Esophagus (tissue), 2 donors: Measurements from ENCODE around the gene SPNS2. TPM values are rescaled to one million over a fixed set of nuclear protein-coding genes. Genes with fewer than 3 reads are reported as not detected.

ENCODE experiments used
- H3K27ac ChIP-seq, 2 donors: one replicate each; pipeline ENCODE4 v1.5.1; 2013; ENCODE audit warnings: low read depth in 2 of 2, mild to moderate bottlenecking in 2 of 2, inconsistent platforms in 1 of 2, low read length in 1 of 2, moderate library complexity in 1 of 2
- H3K27me3 ChIP-seq, 2 donors: one replicate each; pipeline ENCODE4 v1.6.1; 2013; ENCODE audit warnings: low read length in 2 of 2, control low read depth in 1 of 2, mild to moderate bottlenecking in 1 of 2; ENCODE audit not compliant: insufficient read depth in 2 of 2, control insufficient read depth in 1 of 2
- H3K36me3 ChIP-seq, 2 donors: one replicate each; pipeline ENCODE4 v1.6.1; 2013; ENCODE audit warnings: low read length in 1 of 2; ENCODE audit not compliant: control insufficient read depth in 2 of 2, insufficient read depth in 2 of 2
- H3K4me1 ChIP-seq, 2 donors: one replicate each; pipeline ENCODE4 v1.6.1; 2013; ENCODE audit warnings: low read length in 1 of 2; ENCODE audit not compliant: control insufficient read depth in 2 of 2, insufficient read depth in 2 of 2
- H3K4me3 ChIP-seq, 2 donors: one replicate each; pipeline ENCODE4 v1.5.1; 2013; ENCODE audit warnings: low read length in 2 of 2, mild to moderate bottlenecking in 2 of 2, low read depth in 1 of 2, moderate library complexity in 1 of 2
- H3K9me3 ChIP-seq, 2 donors: one replicate each; pipeline ENCODE4 v1.6.1; 2013; ENCODE audit warnings: mild to moderate bottlenecking in 2 of 2, low read depth in 1 of 2, low read length in 1 of 2, moderate library complexity in 1 of 2; ENCODE audit not compliant: control insufficient read depth in 2 of 2, insufficient read depth in 1 of 2
- WGBS, 2 donors: extraction: QIAGEN DNeasy Blood & Tissue Kit; methylation state at CpG; one replicate each; pipeline ENCODE4 v1.1.7; 2013; 5-methylcytosine and 5-hydroxymethylcytosine counted together
- polyA plus RNA-seq, 2 donors: library from polyadenylated mRNA; stranded (reverse); fragments of 200-250 nt; gene quantifications; one replicate each; pipeline ENCODE4 v1.2.3, GENCODE V29; 2013
- donor health status: healthy with polysubstance abuse.
- donor health status: Bipolar disorder and iron deficiency.

Gene SPNS2
- polyA plus RNA-seq, 2 donors = 95.3 to 238 TPM

GRCh38 chr17:4534515-4534914 lies 35.8 kb downstream of the SPNS2 start:
- Histone ChIP-seq H3K9me3 (peaks cover 0 to 4% of the 10 kb centered on the region in 2 donors), H3K4me3 (no peak overlapping the region), H3K36me3 (peaks cover 0 to 11% of the 10 kb centered on the region in 2 donors), H3K27ac (peak overlapping the region; percentile 2 to 55), H3K4me1 (peaks cover 3 to 32% of the 10 kb centered on the region in 2 donors), H3K27me3 (no peaks in the 10 kb centered on the region)
- 48 to 62% methylated on average over 16 to 17 of the region's 17 CpGs for WGBS, 2 donors

- Histone ChIP-seq H3K4me3 (no peak overlapping the region), H3K4me1 (peaks cover 3 to 30% of the 10 kb centered on the region in 2 donors), H3K9me3 (peaks cover 0 to 4% of the 10 kb centered on the region in 2 donors), H3K27me3 (no peaks in the 10 kb centered on the region), H3K36me3 (peaks cover 0 to 17% of the 10 kb centered on the region in 2 donors), H3K27ac (peak overlapping the region; percentile 2 to 55)
- WGBS, 2 donors = 55 to 67% methylated on average over 27 of the region's 27 CpGs
These were observed 36.4 kb downstream of the SPNS2 start for GRCh38 chr17:4534928-4535666.

- no peaks in the 10 kb centered on the region for H3K27me3 ChIP-seq
- H3K4me3 ChIP-seq = no peak overlapping the region
- WGBS, 2 donors = 59 to 66% methylated on average over 15 to 19 of the region's 19 CpGs
- H3K36me3 ChIP-seq = peaks cover 4 to 24% of the 10 kb centered on the region in 2 donors
- H3K9me3 ChIP-seq = peaks cover 0 to 4% of the 10 kb centered on the region in 2 donors
- peaks cover 3 to 30% of the 10 kb centered on the region in 2 donors for H3K4me1 ChIP-seq
- peak overlapping the region in 1 of 2 donors; percentile 3 for H3K27ac ChIP-seq
These were observed 37.1 kb downstream of the SPNS2 start for GRCh38 chr17:4535667-4536258.

- Histone ChIP-seq H3K4me3 (no peak overlapping the region), H3K36me3 (peaks cover 4 to 28% of the 10 kb centered on the region in 2 donors), H3K4me1 (peaks cover 3 to 30% of the 10 kb centered on the region in 2 donors), H3K27me3 (no peaks in the 10 kb centered on the region), H3K27ac (peak overlapping the region in 1 of 2 donors; percentile 39), H3K9me3 (peaks cover 0 to 4% of the 10 kb centered on the region in 2 donors)
- 47 to 53% methylated on average over 19 of the region's 19 CpGs for WGBS, 2 donors
These were observed 37.6 kb downstream of the SPNS2 start for GRCh38 chr17:4536259-4536741.

GRCh38 chr17:4536742-4537411 lies 38.2 kb downstream of the SPNS2 start:
- peak overlapping the region; percentile 32 to 53 for H3K27ac ChIP-seq
- peaks cover 4 to 33% of the 10 kb centered on the region in 2 donors for H3K36me3 ChIP-seq
- no peaks in the 10 kb centered on the region for H3K27me3 ChIP-seq
- peaks cover 0 to 4% of the 10 kb centered on the region in 2 donors for H3K9me3 ChIP-seq
- 33 to 44% methylated on average over 17 to 18 of the region's 18 CpGs for WGBS, 2 donors
- H3K4me1 ChIP-seq = peaks cover 3 to 30% of the 10 kb centered on the region in 2 donors
- H3K4me3 ChIP-seq = no peak overlapping the region

GRCh38 chr17:4537451-4538235 lies 39.0 kb downstream of the SPNS2 start:
- peaks cover 3 to 30% of the 10 kb centered on the region in 2 donors for H3K4me1 ChIP-seq
- H3K27ac ChIP-seq = peak overlapping the region; percentile 32 to 53
- peaks cover 0 to 4% of the 10 kb centered on the region in 2 donors for H3K9me3 ChIP-seq
- no peak overlapping the region for H3K4me3 ChIP-seq
- peaks cover 9 to 41% of the 10 kb centered on the region in 2 donors for H3K36me3 ChIP-seq
- 60 to 71% methylated on average over 19 of the region's 19 CpGs for WGBS, 2 donors
- H3K27me3 ChIP-seq = no peaks in the 10 kb centered on the region

- H3K4me3 ChIP-seq = no peak overlapping the region
- H3K27me3 ChIP-seq = no peaks in the 10 kb centered on the region
- H3K4me1 ChIP-seq = peaks cover 3 to 29% of the 10 kb centered on the region in 2 donors
- 68 to 70% methylated on average over 13 of the region's 13 CpGs for WGBS, 2 donors
- peak overlapping the region in 1 of 2 donors; percentile 13 for H3K27ac ChIP-seq
- peaks cover 9 to 48% of the 10 kb centered on the region in 2 donors for H3K36me3 ChIP-seq
- H3K9me3 ChIP-seq = no peaks in the 10 kb centered on the region
These were observed 39.7 kb downstream of the SPNS2 start for GRCh38 chr17:4538236-4539002.

- H3K4me1 ChIP-seq = peaks cover 3 to 26% of the 10 kb centered on the region in 2 donors
- 75 to 77% methylated on average over 8 of the region's 8 CpGs for WGBS, 2 donors
- no peak overlapping the region for H3K4me3 ChIP-seq
- H3K9me3 ChIP-seq = no peaks in the 10 kb centered on the region
- H3K36me3 ChIP-seq = peaks cover 9 to 54% of the 10 kb centered on the region in 2 donors
- H3K27me3 ChIP-seq = no peaks in the 10 kb centered on the region
- H3K27ac ChIP-seq = no peak overlapping the region
These were observed 40.3 kb downstream of the SPNS2 start for GRCh38 chr17:4539025-4539424.
